Fibroblast of skin of left biceps (primary cell): Measurements from ENCODE around the gene LEMD2.

Source experiments
- DNase-seq, 2 experiments: peaks; one replicate each; pipeline ENCODE4 v3.0.0-alpha.2; 2013; ENCODE audit warnings: low read depth in 2 of 2

LEMD2 gene

GRCh38 chr6:33774774-33775173 is 14.2 kb downstream of the LEMD2 start:
- no peak for DNase-seq

- no peak for DNase-seq
These were observed 15.9 kb downstream of the LEMD2 start for GRCh38 chr6:33772902-33773472.

GRCh38 chr6:33772082-33772830 is 16.7 kb downstream of the LEMD2 start:
- DNase-seq, result no peak

GRCh38 chr6:33771146-33772081 is 17.5 kb downstream of the LEMD2 start:
- DNase-seq, result peak; percentile 99

GRCh38 chr6:33770833-33771145 is 18.1 kb downstream of the LEMD2 start:
- no peak for DNase-seq

- no peak for DNase-seq
These were observed 18.7 kb downstream of the LEMD2 start for GRCh38 chr6:33770124-33770832.

GRCh38 chr6:33769248-33769821 is 19.6 kb downstream of the LEMD2 start:
- DNase-seq, result no peak

GRCh38 chr6:33768644-33769120 is 20.2 kb downstream of the LEMD2 start:
- peak in 1 of 2 experiments; percentile 35 for DNase-seq

GRCh38 chr6:33766921-33767907 is 21.7 kb downstream of the LEMD2 start:
- no peak for DNase-seq

- DNase-seq, result no peak
These were observed 23.6 kb downstream of the LEMD2 start for GRCh38 chr6:33765368-33765767.

- no peak for DNase-seq
These were observed 24.9 kb downstream of the LEMD2 start for GRCh38 chr6:33764036-33764435.

- no peak for DNase-seq
These were observed 25.4 kb downstream of the LEMD2 start for GRCh38 chr6:33763483-33763882.

- no peak for DNase-seq
These were observed 26.2 kb downstream of the LEMD2 start for GRCh38 chr6:33762713-33763112.

- DNase-seq, result no peak
These were observed 26.9 kb downstream of the LEMD2 start for GRCh38 chr6:33761922-33762629.

GRCh38 chr6:33761581-33761921 is 27.4 kb downstream of the LEMD2 start:
- DNase-seq, result no peak

- no peak for DNase-seq
These were observed 28.9 kb downstream of the LEMD2 start for GRCh38 chr6:33759887-33760629.

GRCh38 chr6:33758815-33759216 is 30.1 kb downstream of the LEMD2 start:
- DNase-seq, result no peak

- DNase-seq, result no peak
These were observed 31.0 kb downstream of the LEMD2 start for GRCh38 chr6:33757906-33758305.

GRCh38 chr6:33757113-33757512 is 31.8 kb downstream of the LEMD2 start:
- DNase-seq, result no peak
